Endothelial cell of umbilical vein (primary cell): ENCODE results near the gene ATP8B2. TPM values are rescaled to one million over a fixed set of nuclear protein-coding genes. Genes with fewer than 3 reads are reported as not detected.

Source experiments
- BruUV-seq: library from RNA; stranded (reverse); fragments of 400-500 nt; replicated peaks from 2 replicates; lab custom pipeline; 2021; lab: Mats Ljungman, UMichigan
- CTCF ChIA-PET: fragments of 300-600, 350-600 bp; sonication (Branson Sonifier 250); formaldehyde crosslinking; loops from one replicate; lab custom pipeline; 2021; ENCODE audit warnings: antibody characterized with exemption, inconsistent platforms; lab: Charles Lee
- POLR2A ChIA-PET: fragments of 300-600, 350-600 bp; sonication (Branson Sonifier 250); formaldehyde crosslinking; loops from one replicate; lab custom pipeline; 2021; ENCODE audit warnings: antibody characterized with exemption, inconsistent platforms; lab: Charles Lee
- DNase-seq: peaks from one replicate; pipeline ENCODE4 v3.0.0-alpha.2; 2011; ENCODE audit warnings: low read depth, low spot score
- FAIRE-seq: peaks from 2 replicates; lab custom pipeline; 2011; peaks lifted over from hg19 to GRCh38; lab: Jason Lieb, UNC
- H2AFZ ChIP-seq: 2 replicates; pipeline ENCODE4 v1.6.0; 2012; ENCODE audit warnings: low read depth, low read length, control low read depth, inconsistent platforms
- H3K27ac ChIP-seq: 2 replicates; pipeline ENCODE4 v1.5.1; 2011; ENCODE audit warnings: low read depth, mild to moderate bottlenecking, control low read depth, low read length, moderate library complexity; ENCODE audit not compliant: insufficient read depth
- H3K27me3 ChIP-seq, 2 experiments: 2 replicates each; pipeline versions ENCODE4 v1.6.0 to v1.6.1; 2011; ENCODE audit warnings: low read length in 2 of 2, mixed read lengths in 1 of 2; ENCODE audit not compliant: control insufficient read depth in 2 of 2, insufficient read depth in 2 of 2
- H3K36me3 ChIP-seq, 2 experiments: 2 replicates in 1 of 2; 3 replicates in 1 of 2; pipeline ENCODE4 v1.5.1; 2011; ENCODE audit warnings: low read length in 2 of 2, mild to moderate bottlenecking in 1 of 2, moderate library complexity in 1 of 2; ENCODE audit not compliant: control insufficient read depth in 2 of 2, insufficient read depth in 2 of 2; ENCODE audit errors: extremely low read depth in 1 of 2
- H3K4me1 ChIP-seq: 3 replicates; pipeline ENCODE4 v1.5.1; 2011; ENCODE audit warnings: mild to moderate bottlenecking, low read length; ENCODE audit not compliant: control insufficient read depth, insufficient read depth; ENCODE audit errors: extremely low read depth
- H3K4me2 ChIP-seq: 2 replicates; pipeline ENCODE4 v1.6.1; 2011; ENCODE audit warnings: low read length, control low read depth, mixed read lengths; ENCODE audit not compliant: insufficient read depth
- H3K4me3 ChIP-seq, 3 experiments: fragments of 200-600 bp in 1 of 3; sonication (generic), shearing (Covaris generic) in 1 of 3; replicated peaks in 1 of 3; 2 replicates each; pipeline ENCODE4 v1.5.1; 2011 to 2016; ENCODE audit warnings: control low read depth in 3 of 3, low read length in 3 of 3, mild to moderate bottlenecking in 2 of 3, inconsistent platforms in 1 of 3, low read depth in 1 of 3, moderate library complexity in 1 of 3; ENCODE audit not compliant: insufficient read depth in 1 of 3
- H3K79me2 ChIP-seq: 2 replicates; pipeline ENCODE4 v1.6.0; 2012; ENCODE audit warnings: low read length, inconsistent platforms; ENCODE audit not compliant: control insufficient read depth, insufficient read depth
- H3K9ac ChIP-seq: replicated peaks from 2 replicates; pipeline ENCODE3; 2011; ENCODE audit warnings: low read length, control low read depth; ENCODE audit not compliant: insufficient read depth; ENCODE audit errors: extremely low read depth
- H3K9me1 ChIP-seq: replicated peaks from 3 replicates; pipeline ENCODE4 v1.6.0; 2011; ENCODE audit warnings: mild to moderate bottlenecking, low read length; ENCODE audit not compliant: control insufficient read depth, insufficient read depth; ENCODE audit errors: extremely low read depth
- H3K9me3 ChIP-seq: replicated peaks from 2 replicates; pipeline ENCODE4 v1.5.1; 2012; ENCODE audit warnings: low read length, inconsistent platforms; ENCODE audit not compliant: control insufficient read depth, insufficient read depth
- H4K20me1 ChIP-seq: replicated peaks from 2 replicates; pipeline ENCODE3; 2011; ENCODE audit warnings: mild to moderate bottlenecking, low read length; ENCODE audit not compliant: control insufficient read depth, insufficient read depth; ENCODE audit errors: extremely low read depth
- EZH2 ChIP-seq: IDR thresholded peaks from 2 replicates; pipeline ENCODE4 v1.6.1; 2012; ENCODE audit warnings: borderline replicate concordance, low read depth, mild to moderate bottlenecking, moderate library complexity, low read length, inconsistent platforms; ENCODE audit not compliant: severe bottlenecking
- FOS ChIP-seq: IDR thresholded peaks from 2 replicates; pipeline ENCODE4 v1.6.1; 2011; ENCODE audit warnings: mild to moderate bottlenecking, low read length, moderate library complexity, borderline replicate concordance; ENCODE audit not compliant: insufficient read depth
- GATA2 ChIP-seq: IDR thresholded peaks from 2 replicates; pipeline ENCODE4 v1.7.0; 2011; ENCODE audit warnings: low read depth, mild to moderate bottlenecking, moderate library complexity, mixed read lengths, low read length; ENCODE audit not compliant: insufficient read length, insufficient read depth
- JUN ChIP-seq: IDR thresholded peaks from 2 replicates; pipeline ENCODE4 v1.6.1; 2011; ENCODE audit warnings: borderline replicate concordance, low read depth; ENCODE audit not compliant: insufficient read length, insufficient read depth
- MYC ChIP-seq: IDR thresholded peaks from one replicate; pipeline ENCODE4 v1.6.1; 2011; ENCODE audit warnings: mild to moderate bottlenecking, low read depth, low read length
- POLR2A ChIP-seq: IDR thresholded peaks from 2 replicates; pipeline ENCODE4 v1.6.1; 2012; ENCODE audit warnings: low read depth, mild to moderate bottlenecking, control low read depth, low read length
- POLR2AphosphoS5 ChIP-seq: IDR thresholded peaks from 2 replicates; pipeline ENCODE4 v1.6.1; 2012; ENCODE audit warnings: low read depth, mild to moderate bottlenecking, control low read depth, low read length, moderate library complexity; ENCODE audit not compliant: insufficient read depth
- dilution Hi-C: fragments of 300-500 bp; cut with MboI; formaldehyde crosslinking; loops from one replicate; pipeline ENCODE4 v1.15.0; 2019; ENCODE audit warnings: low sequenced_read_pairs; ENCODE audit not compliant: extremely low pct_ligation_motif_present
- intact Hi-C: fragments of 100-400 bp; cut with micrococcal nuclease; formaldehyde crosslinking; loops from one replicate; pipeline ENCODE4 v1.10.0; 2022
- polyA plus RNA-seq, 4 experiments: library from polyadenylated mRNA; depleted of rRNA in 3 of 4; stranded (reverse) in 3 of 4; unstranded in 1 of 4; fragments of >200 nt; gene quantifications; 2 replicates each; pipeline versions ENCODE4 v1.2.1 to v1.2.3, GENCODE V29; 2011 to 2012; ENCODE audit warnings: missing spikeins in 1 of 4
- total RNA-seq: library from RNA; stranded (reverse); gene quantifications from 2 replicates; pipeline ENCODE4 v1.2.3, GENCODE V29; 2021
- TF ChIP-seq, protein P1 (sequence below), 2 donors: IDR thresholded peaks; 1 replicate in 1 of 2; 2 replicates in 1 of 2; pipeline ENCODE4 v1.5.1; 2011; ENCODE audit warnings: low read length in 2 of 2, mild to moderate bottlenecking in 2 of 2, moderate library complexity in 2 of 2, control low read depth in 1 of 2, inconsistent platforms in 1 of 2, low read depth in 1 of 2; ENCODE audit not compliant: insufficient read depth in 1 of 2; ENCODE audit errors: extremely low read depth in 1 of 2
- TF ChIP-seq, protein P2 (sequence below): IDR thresholded peaks from 2 replicates; pipeline ENCODE4 v1.6.1; 2011; ENCODE audit not compliant: insufficient read depth, insufficient read length

The ATP8B2 gene
- total and polyA plus RNA-seq, 2 donors (not counting 3 experiments of a cell fraction or from before 2014, with no cell fraction given), result 64.7 to 72.8 TPM

DNA sequence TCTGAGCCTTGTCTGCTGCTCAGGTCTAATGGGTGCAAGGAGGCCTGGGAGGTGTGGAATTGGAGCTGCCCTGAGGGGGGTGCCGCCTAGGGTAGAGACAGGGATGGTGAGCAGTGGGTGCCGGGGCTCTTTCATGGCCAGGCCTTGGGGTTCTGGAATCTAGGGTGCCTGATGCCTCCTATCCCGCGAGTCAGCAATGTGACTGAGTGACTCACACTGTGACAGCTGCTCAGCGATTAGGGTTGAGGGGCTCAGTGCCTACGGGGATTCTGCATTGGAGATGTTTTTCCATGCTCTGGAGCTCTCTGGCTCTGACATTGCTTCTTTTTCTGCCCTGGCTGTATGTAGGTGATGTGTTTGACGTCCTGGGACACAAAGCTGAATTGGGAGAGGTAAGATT, 16.8 kb downstream of the ATP8B2 start:
- FAIRE-seq, result no peak
- Histone ChIP-seq H3K9ac (no peak overlapping the region), H3K79me2 (no peaks in the 10 kb centered on the region), H3K36me3 (peaks cover 16 to 70% of the 10 kb centered on the region in 2 experiments), H3K9me3 (no peaks in the 10 kb centered on the region), H3K4me2 (no peak overlapping the region), H3K4me3 (no peak overlapping the region), H2AFZ (no peak overlapping the region), H4K20me1 (no peaks in the 10 kb centered on the region), H3K27ac (no peak overlapping the region), H3K9me1 (no peaks in the 10 kb centered on the region), H3K27me3 (no peaks in the 10 kb centered on the region), H3K4me1 (peaks cover 3% of the 10 kb centered on the region)
- POLR2A ChIA-PET, result no interaction called here
- TF ChIP-seq FOS (no peak), EZH2 (no peak)
- TF ChIP-seq, protein P1, sequence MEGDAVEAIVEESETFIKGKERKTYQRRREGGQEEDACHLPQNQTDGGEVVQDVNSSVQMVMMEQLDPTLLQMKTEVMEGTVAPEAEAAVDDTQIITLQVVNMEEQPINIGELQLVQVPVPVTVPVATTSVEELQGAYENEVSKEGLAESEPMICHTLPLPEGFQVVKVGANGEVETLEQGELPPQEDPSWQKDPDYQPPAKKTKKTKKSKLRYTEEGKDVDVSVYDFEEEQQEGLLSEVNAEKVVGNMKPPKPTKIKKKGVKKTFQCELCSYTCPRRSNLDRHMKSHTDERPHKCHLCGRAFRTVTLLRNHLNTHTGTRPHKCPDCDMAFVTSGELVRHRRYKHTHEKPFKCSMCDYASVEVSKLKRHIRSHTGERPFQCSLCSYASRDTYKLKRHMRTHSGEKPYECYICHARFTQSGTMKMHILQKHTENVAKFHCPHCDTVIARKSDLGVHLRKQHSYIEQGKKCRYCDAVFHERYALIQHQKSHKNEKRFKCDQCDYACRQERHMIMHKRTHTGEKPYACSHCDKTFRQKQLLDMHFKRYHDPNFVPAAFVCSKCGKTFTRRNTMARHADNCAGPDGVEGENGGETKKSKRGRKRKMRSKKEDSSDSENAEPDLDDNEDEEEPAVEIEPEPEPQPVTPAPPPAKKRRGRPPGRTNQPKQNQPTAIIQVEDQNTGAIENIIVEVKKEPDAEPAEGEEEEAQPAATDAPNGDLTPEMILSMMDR (IDR thresholded peaks at IDR 0.05; ENCODE audit: extremely low read depth in 1 of 2, insufficient read depth in 1 of 2, low read depth in 1 of 2, low read length in 2 of 2), result no peak
- TF ChIP-seq, protein P2, sequence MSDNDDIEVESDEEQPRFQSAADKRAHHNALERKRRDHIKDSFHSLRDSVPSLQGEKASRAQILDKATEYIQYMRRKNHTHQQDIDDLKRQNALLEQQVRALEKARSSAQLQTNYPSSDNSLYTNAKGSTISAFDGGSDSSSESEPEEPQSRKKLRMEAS, result no peak
- dilution Hi-C loops, result no loop called here
- BruUV-seq, result no TSS peak
- intact Hi-C loops, result no loop called here
- CTCF ChIA-PET, result no interaction called here
- DNase-seq, result no peak

DNA sequence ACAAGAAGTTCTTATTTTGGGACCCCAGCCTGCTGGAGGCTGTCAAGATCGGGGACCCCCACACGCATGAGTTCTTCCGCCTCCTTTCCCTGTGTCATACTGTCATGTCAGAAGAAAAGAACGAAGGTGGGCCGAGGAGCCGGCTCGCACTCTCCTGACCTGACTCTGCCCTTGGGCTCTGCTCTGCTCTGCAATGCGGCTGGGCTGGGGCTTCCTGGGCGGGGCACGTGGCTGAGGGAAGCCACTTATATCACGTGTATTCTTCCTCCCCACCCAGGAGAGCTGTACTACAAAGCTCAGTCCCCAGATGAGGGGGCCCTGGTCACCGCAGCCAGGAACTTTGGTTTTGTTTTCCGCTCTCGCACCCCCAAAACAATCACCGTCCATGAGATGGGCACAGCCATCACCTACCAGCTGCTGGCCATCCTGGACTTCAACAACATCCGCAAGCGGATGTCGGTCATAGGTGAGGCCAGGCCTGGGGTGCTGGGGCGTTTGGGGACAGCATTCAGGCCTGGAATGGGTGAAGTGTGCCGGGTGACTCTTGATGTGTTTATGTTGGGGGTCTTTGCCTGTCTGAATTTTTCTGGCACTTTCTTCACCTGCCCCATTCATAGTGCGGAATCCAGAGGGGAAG, 17.6 kb downstream of the ATP8B2 start:
- TSS peak; percentile 34 for BruUV-seq
- Histone ChIP-seq H3K36me3 (peaks cover 16 to 66% of the 10 kb centered on the region in 2 experiments), H3K27me3 (no peaks in the 10 kb centered on the region), H3K27ac (no peak overlapping the region), H2AFZ (no peak overlapping the region), H3K9me1 (no peaks in the 10 kb centered on the region), H3K9me3 (no peaks in the 10 kb centered on the region), H3K9ac (no peak overlapping the region), H3K4me2 (no peak overlapping the region), H3K4me3 (no peak overlapping the region), H3K79me2 (no peaks in the 10 kb centered on the region), H4K20me1 (no peaks in the 10 kb centered on the region), H3K4me1 (peaks cover 6% of the 10 kb centered on the region)
- FAIRE-seq (no peak), DNase-seq (no peak)
- ChIA-PET POLR2A (no interaction called here), CTCF (interaction anchor here (6.4 kb wide), 1 partner anchor 7 kb away, joined by 67 read pairs; no protein-coding TSS in a partner anchor)
- intact Hi-C loops (no loop called here), dilution Hi-C loops (no loop called here)
- TF ChIP-seq, protein P2, result no peak
- TF ChIP-seq MYC (no peak), FOS (no peak), POLR2AphosphoS5 (no peak), GATA2 (no peak), POLR2A (no peak), JUN (no peak), EZH2 (no peak)
- TF ChIP-seq, protein P1 (IDR thresholded peaks at IDR 0.05; ENCODE audit: extremely low read depth in 1 of 2, insufficient read depth in 1 of 2, low read depth in 1 of 2, low read length in 2 of 2), result no peak
